Ovary (tissue), 3 donors: ENCODE measurements around the gene LDLR.

Source experiments
- CTCF ChIP-seq, 3 donors: fragments of 450-650 bp in 2 of 3; fragments of 200-600 bp in 1 of 3; IDR thresholded peaks; one replicate each; pipeline versions ENCODE4 v1.5.1 to v1.8.0; 2016 to 2022; ENCODE audit warnings: antibody characterized with exemption in 3 of 3, mild to moderate bottlenecking in 1 of 3
- EP300 ChIP-seq: sonication (generic); formaldehyde crosslinking; IDR thresholded peaks from one replicate; pipeline ENCODE4 v1.6.1; 2017; ENCODE audit warnings: antibody characterized with exemption
- POLR2A ChIP-seq: fragments of 450-650 bp; IDR thresholded peaks from one replicate; pipeline ENCODE4 v1.6.1; 2017; ENCODE audit warnings: antibody characterized with exemption, mild to moderate bottlenecking, moderate library complexity
- donor health status: DM: no; HTN: no; CAD: no.

- TF ChIP-seq CTCF (IDR thresholded peaks at IDR 0.05) (no peak), EP300 (no peak), POLR2A (no peak)
These were observed 9.1 kb downstream of the LDLR start for GRCh38 chr19:11098327-11098726.
